A549 (cell line): ENCODE data around the gene PPFIA2.

Experiments used
- BHLHE40 ChIP-seq: IDR thresholded peaks from 2 replicates; pipeline ENCODE4 v1.6.1; 2012; ENCODE audit warnings: low read depth, low read length, inconsistent platforms
- CTCF ChIP-seq: fragments of >200 bp; sonication (Bioruptor Twin); formaldehyde crosslinking; IDR thresholded peaks from 3 replicates; pipeline ENCODE4 v1.5.1; 2016
- JUNB ChIP-seq: fragments of >200 bp; sonication (Bioruptor Twin); formaldehyde crosslinking; IDR thresholded peaks from 2 replicates; pipeline ENCODE4 v1.6.1; 2016
- KDM1A ChIP-seq: fragments of 200-600 bp; sonication (generic); IDR thresholded peaks from 2 replicates; pipeline ENCODE4 v1.6.1; 2016; ENCODE audit warnings: low read depth, mild to moderate bottlenecking
- MAX ChIP-seq: IDR thresholded peaks from 2 replicates; pipeline ENCODE4 v1.6.1; 2012
- MYC ChIP-seq: IDR thresholded peaks from 2 replicates; pipeline ENCODE4 v1.6.1; 2012; ENCODE audit warnings: mild to moderate bottlenecking, inconsistent platforms, low read length, improper control_type of control experiment, borderline replicate concordance
- NPAS2 ChIP-seq: fragments of 250-450 bp; sonication (Bioruptor Pico); IDR thresholded peaks from 2 replicates; pipeline ENCODE4 v1.8.0; 2022; ENCODE audit warnings: mild to moderate bottlenecking, moderate library complexity, borderline replicate concordance
- PHF8 ChIP-seq: fragments of 200-600 bp; sonication (generic); IDR thresholded peaks from 2 replicates; pipeline ENCODE4 v1.6.1; 2016; ENCODE audit warnings: low read depth, mild to moderate bottlenecking, antibody characterized with exemption, moderate library complexity, borderline replicate concordance
- POLR2A ChIP-seq: IDR thresholded peaks from 2 replicates; pipeline ENCODE4 v1.6.1; 2012; ENCODE audit warnings: mild to moderate bottlenecking, low read length
- REST ChIP-seq: fragments of 200-600 bp; sonication (generic); IDR thresholded peaks from 2 replicates; pipeline ENCODE4 v1.6.1; 2016; ENCODE audit warnings: antibody characterized with exemption, mild to moderate bottlenecking, moderate library complexity
- SREBF2 ChIP-seq: fragments of 450-650 bp; IDR thresholded peaks from 2 replicates; pipeline ENCODE4 v1.6.1; 2014; ENCODE audit warnings: mild to moderate bottlenecking, moderate library complexity
- ZSCAN20 ChIP-seq: fragments of 250-450 bp; sonication (Bioruptor Pico); IDR thresholded peaks from 2 replicates; pipeline ENCODE4 v1.8.0; 2022; ENCODE audit warnings: mild to moderate bottlenecking, moderate library complexity

- TF ChIP-seq CTCF (no peak), ZSCAN20 (CRISPR knock-in tag) (no peak), POLR2A (no peak), MYC (no peak), SREBF2 (no peak), KDM1A (no peak), MAX (no peak), BHLHE40 (no peak), JUNB (no peak), NPAS2 (no peak), PHF8 (no peak), REST (no peak)
Measured at GRCh38 chr12:81626406-81626805, 132.7 kb downstream of the PPFIA2 start.
